GM18951 (cell line): ENCODE results near the gene SMOC1.

Source experiments
- POLR2A ChIP-seq: IDR thresholded peaks from 4 replicates; pipeline ENCODE4 v1.6.1; 2011; ENCODE audit warnings: mild to moderate bottlenecking; ENCODE audit not compliant: insufficient read length, insufficient read depth; ENCODE audit errors: extremely low read depth
- in situ Hi-C: fragments of 300-500 bp; cut with MboI; formaldehyde crosslinking; loops from one replicate; pipeline ENCODE4 v1.12.0; 2022; ENCODE audit warnings: low sequenced_read_pairs, mixed read lengths, inconsistent platforms; ENCODE audit not compliant: unreplicated experiment

Gene SMOC1

GRCh38 chr14:69951935-69952334 lies 72.7 kb downstream of the SMOC1 start:
- no peak for TF ChIP-seq POLR2A
- in situ Hi-C loops = no loop called here

- no peak for TF ChIP-seq POLR2A
- in situ Hi-C loops = no loop called here
Measured at GRCh38 chr14:69953266-69953915, 74.2 kb downstream of the SMOC1 start.

GRCh38 chr14:69955855-69956845 lies 76.9 kb downstream of the SMOC1 start:
- no peak for TF ChIP-seq POLR2A
- in situ Hi-C loops = no loop called here

GRCh38 chr14:69956970-69957369 lies 77.8 kb downstream of the SMOC1 start:
- TF ChIP-seq POLR2A = no peak
- in situ Hi-C loops = no loop called here

GRCh38 chr14:69957986-69958385 lies 78.8 kb downstream of the SMOC1 start:
- no peak for TF ChIP-seq POLR2A
- in situ Hi-C loops = no loop called here

GRCh38 chr14:69959136-69959535 lies 79.9 kb downstream of the SMOC1 start:
- in situ Hi-C loops = no loop called here
- no peak for TF ChIP-seq POLR2A

GRCh38 chr14:69960296-69960695 lies 81.1 kb downstream of the SMOC1 start:
- in situ Hi-C loops = no loop called here
- TF ChIP-seq POLR2A = no peak

- in situ Hi-C loops = no loop called here
- no peak for TF ChIP-seq POLR2A
Measured at GRCh38 chr14:69963966-69964365, 84.8 kb downstream of the SMOC1 start.

- no peak for TF ChIP-seq POLR2A
- in situ Hi-C loops = no loop called here
Measured at GRCh38 chr14:69964841-69965240, 85.6 kb downstream of the SMOC1 start.

GRCh38 chr14:69968132-69968531 lies 88.9 kb downstream of the SMOC1 start:
- in situ Hi-C loops = no loop called here
- no peak for TF ChIP-seq POLR2A

GRCh38 chr14:69968681-69969080 lies 89.5 kb downstream of the SMOC1 start:
- TF ChIP-seq POLR2A = no peak
- in situ Hi-C loops = no loop called here

GRCh38 chr14:69972755-69973154 lies 93.5 kb downstream of the SMOC1 start:
- in situ Hi-C loops = no loop called here
- TF ChIP-seq POLR2A = no peak

GRCh38 chr14:69973846-69974245 lies 94.6 kb downstream of the SMOC1 start:
- no peak for TF ChIP-seq POLR2A
- in situ Hi-C loops = no loop called here

- TF ChIP-seq POLR2A = no peak
Measured at GRCh38 chr14:69979882-69980281, 100.7 kb downstream of the SMOC1 start.

More at GRCh38 chr14:69979882-69980281, 100.7 kb downstream of the SMOC1 start:
- in situ Hi-C loops = no loop called here
